Osteocyte (in vitro differentiated cells): Measurements from ENCODE around the gene RASSF5. TPM values are rescaled to one million over a fixed set of nuclear protein-coding genes. Genes with fewer than 3 reads are reported as not detected.
"Not testable (repeated sequence)": the region's sequence is repeated elsewhere in the genome, so short reads cannot be mapped to it uniquely, and the experiment has no call there.

Experiments
- DNase-seq: peaks from one replicate; pipeline ENCODE4 v3.0.0; 2021; ENCODE audit warnings: mixed read lengths; ENCODE audit not compliant: unreplicated experiment; ENCODE audit errors: extremely low spot score
- H3K27ac Mint-ChIP-seq: one replicate; pipeline ENCODE4 v1.8.0; 2021; ENCODE audit warnings: mild to moderate bottlenecking, mixed read lengths; ENCODE audit not compliant: unreplicated experiment
- H3K27me3 Mint-ChIP-seq: one replicate; pipeline ENCODE4 v1.8.0; 2021; ENCODE audit warnings: mixed read lengths; ENCODE audit not compliant: unreplicated experiment
- H3K36me3 Mint-ChIP-seq: one replicate; pipeline ENCODE4 v1.8.0; 2021; ENCODE audit warnings: mixed read lengths; ENCODE audit not compliant: unreplicated experiment
- H3K4me1 Mint-ChIP-seq: one replicate; pipeline ENCODE4 v1.8.0; 2021; ENCODE audit warnings: mixed read lengths; ENCODE audit not compliant: unreplicated experiment
- H3K4me3 Mint-ChIP-seq: one replicate; pipeline ENCODE4 v1.8.0; 2021; ENCODE audit warnings: mild to moderate bottlenecking, moderate library complexity, mixed read lengths; ENCODE audit not compliant: unreplicated experiment
- H3K9me3 Mint-ChIP-seq: one replicate; pipeline ENCODE4 v1.8.0; 2021; ENCODE audit warnings: mixed read lengths; ENCODE audit not compliant: unreplicated experiment
- CTCF ChIP-seq: fragments of 200-600 bp; sonication (generic); IDR thresholded peaks from 2 replicates; pipeline ENCODE4 v1.5.0; 2021; ENCODE audit warnings: antibody characterized with exemption, mild to moderate bottlenecking, moderate library complexity
- total RNA-seq: library from RNA; stranded (reverse); gene quantifications from 2 replicates; pipeline ENCODE4 v1.2.1, GENCODE V29; 2021

The RASSF5 gene
- total RNA-seq, 1 donor from 2014 or later = not detected

- Mint-ChIP-seq H3K4me3 (no peak overlapping the region), H3K27ac (no peak overlapping the region), H3K27me3 (no peaks in the 10 kb centered on the region), H3K9me3 (no peaks in the 10 kb centered on the region), H3K36me3 (peaks cover 11% of the 10 kb centered on the region), H3K4me1 (peaks cover 22% of the 10 kb centered on the region)
- no peak for TF ChIP-seq CTCF
- DNase-seq = no peak
These were observed 27.1 kb upstream of the RASSF5 start for GRCh38 chr1:206480211-206480610.

- DNase-seq = no peak
- Mint-ChIP-seq H3K36me3 (peaks cover 3% of the 10 kb centered on the region), H3K27me3 (no peaks in the 10 kb centered on the region), H3K27ac (no peak overlapping the region), H3K4me1 (peaks cover 22% of the 10 kb centered on the region), H3K4me3 (no peak overlapping the region), H3K9me3 (no peaks in the 10 kb centered on the region)
- no peak for TF ChIP-seq CTCF
These were observed 24.7 kb upstream of the RASSF5 start for GRCh38 chr1:206482611-206483010.

GRCh38 chr1:206483864-206484263, 23.5 kb upstream of the RASSF5 start:
- not testable (repeated sequence) for H3K27ac Mint-ChIP-seq, H3K9me3 Mint-ChIP-seq, H3K36me3 Mint-ChIP-seq, H3K4me3 Mint-ChIP-seq, DNase-seq, H3K27me3 Mint-ChIP-seq
- H3K4me1 Mint-ChIP-seq = peaks cover 21% of the 10 kb centered on the region

GRCh38 chr1:206484901-206485300, 22.4 kb upstream of the RASSF5 start:
- DNase-seq = no peak
- Mint-ChIP-seq H3K9me3 (no peaks in the 10 kb centered on the region), H3K4me3 (no peak overlapping the region), H3K27ac (no peak overlapping the region), H3K4me1 (peaks cover 11% of the 10 kb centered on the region), H3K36me3 (peaks cover 4% of the 10 kb centered on the region), H3K27me3 (no peaks in the 10 kb centered on the region)
- TF ChIP-seq CTCF = no peak

- no peaks in the 10 kb centered on the region for H3K9me3 Mint-ChIP-seq
- H3K4me1 Mint-ChIP-seq = no peaks in the 10 kb centered on the region
- H3K4me3 Mint-ChIP-seq = no peak overlapping the region
- no peak for TF ChIP-seq CTCF
- H3K36me3 Mint-ChIP-seq = peaks cover 6% of the 10 kb centered on the region
- no peak for DNase-seq
- no peaks in the 10 kb centered on the region for H3K27me3 Mint-ChIP-seq
- H3K27ac Mint-ChIP-seq = no peak overlapping the region
These were observed 20.1 kb upstream of the RASSF5 start for GRCh38 chr1:206486995-206487788.
